Chondrocyte (in vitro differentiated cells): ENCODE results near the gene GJA3. TPM values are rescaled to one million over a fixed set of nuclear protein-coding genes. Genes with fewer than 3 reads are reported as not detected.

Experiments used
- DNase-seq: peaks from one replicate; pipeline ENCODE4 v3.0.0; 2021; ENCODE audit warnings: mixed read lengths, low spot score
- H3K27ac Mint-ChIP-seq: one replicate; pipeline ENCODE4 v1.8.0; 2021; ENCODE audit warnings: mild to moderate bottlenecking, moderate library complexity, mixed read lengths; ENCODE audit not compliant: unreplicated experiment
- H3K27me3 Mint-ChIP-seq: 2 replicates; pipeline ENCODE4 v1.8.0; 2021; ENCODE audit warnings: low read depth, mixed read lengths
- H3K36me3 Mint-ChIP-seq: 2 replicates; pipeline ENCODE4 v1.8.0; 2021; ENCODE audit warnings: low read depth, mixed read lengths
- H3K4me1 Mint-ChIP-seq: 2 replicates; pipeline ENCODE4 v1.8.0; 2021; ENCODE audit warnings: low read depth, mild to moderate bottlenecking, mixed read lengths
- H3K4me3 Mint-ChIP-seq: one replicate; pipeline ENCODE4 v1.8.0; 2021; ENCODE audit warnings: mild to moderate bottlenecking, moderate library complexity, mixed read lengths; ENCODE audit not compliant: unreplicated experiment
- H3K9me3 Mint-ChIP-seq: 2 replicates; pipeline ENCODE4 v1.8.0; 2021; ENCODE audit warnings: low read depth, mixed read lengths
- CTCF ChIP-seq: fragments of 200-600 bp; sonication (generic); IDR thresholded peaks from 2 replicates; pipeline ENCODE4 v1.5.0; 2021; ENCODE audit warnings: antibody characterized with exemption, mild to moderate bottlenecking, moderate library complexity
- total RNA-seq: library from RNA; stranded (reverse); gene quantifications from 3 replicates; pipeline ENCODE4 v1.2.1, GENCODE V29; 2021

Gene GJA3
- total RNA-seq, 1 donor from 2014 or later: 0.37 TPM

GRCh38 chr13:20128459-20128931 lies 32.4 kb downstream of the GJA3 start:
- Mint-ChIP-seq H3K27ac (no peak overlapping the region), H3K9me3 (no peaks in the 10 kb centered on the region), H3K36me3 (no peaks in the 10 kb centered on the region), H3K4me3 (peak overlapping the region; percentile 59), H3K4me1 (peaks cover 12% of the 10 kb centered on the region), H3K27me3 (peaks cover 11% of the 10 kb centered on the region)
- peak; percentile 65 for TF ChIP-seq CTCF
- no peak for DNase-seq

- Mint-ChIP-seq H3K27ac (peak overlapping the region; percentile 46), H3K36me3 (no peaks in the 10 kb centered on the region), H3K4me3 (peak overlapping the region; percentile 59), H3K4me1 (peaks cover 12% of the 10 kb centered on the region), H3K27me3 (peaks cover 7% of the 10 kb centered on the region), H3K9me3 (no peaks in the 10 kb centered on the region)
- DNase-seq: no peak
- TF ChIP-seq CTCF: peak; percentile 79
These were observed 33.0 kb downstream of the GJA3 start for GRCh38 chr13:20127562-20128458.

GRCh38 chr13:20127262-20127561 lies 33.6 kb downstream of the GJA3 start:
- no peaks in the 10 kb centered on the region for H3K36me3 Mint-ChIP-seq
- TF ChIP-seq CTCF: no peak
- DNase-seq: no peak
- peaks cover 5% of the 10 kb centered on the region for H3K27me3 Mint-ChIP-seq
- H3K4me3 Mint-ChIP-seq: peak overlapping the region; percentile 59
- no peaks in the 10 kb centered on the region for H3K9me3 Mint-ChIP-seq
- H3K4me1 Mint-ChIP-seq: peaks cover 12% of the 10 kb centered on the region
- H3K27ac Mint-ChIP-seq: peak overlapping the region; percentile 46

GRCh38 chr13:20126541-20127261 lies 34.2 kb downstream of the GJA3 start:
- no peak overlapping the region for H3K4me3 Mint-ChIP-seq
- H3K27ac Mint-ChIP-seq: no peak overlapping the region
- H3K36me3 Mint-ChIP-seq: no peaks in the 10 kb centered on the region
- no peak for TF ChIP-seq CTCF
- no peaks in the 10 kb centered on the region for H3K9me3 Mint-ChIP-seq
- no peak for DNase-seq
- peaks cover 12% of the 10 kb centered on the region for H3K4me1 Mint-ChIP-seq
- peaks cover 2% of the 10 kb centered on the region for H3K27me3 Mint-ChIP-seq

GRCh38 chr13:20125783-20126165 lies 35.1 kb downstream of the GJA3 start:
- DNase-seq: no peak

More at GRCh38 chr13:20125783-20126165, 35.1 kb downstream of the GJA3 start:
- peaks cover 12% of the 10 kb centered on the region for H3K4me1 Mint-ChIP-seq
- peaks cover 2% of the 10 kb centered on the region for H3K27me3 Mint-ChIP-seq
- H3K27ac Mint-ChIP-seq: peak overlapping the region; percentile 54
- H3K36me3 Mint-ChIP-seq: no peaks in the 10 kb centered on the region
- no peaks in the 10 kb centered on the region for H3K9me3 Mint-ChIP-seq
- TF ChIP-seq CTCF: no peak
- H3K4me3 Mint-ChIP-seq: no peak overlapping the region
